Right atrium auricular region (tissue), 2 donors: Measurements from ENCODE around the gene BBS12. TPM values are rescaled to one million over a fixed set of nuclear protein-coding genes. Genes with fewer than 3 reads are reported as not detected.
A peak's percentile ranks its signal among the peaks of the same experiment; 100 is the strongest.

ENCODE experiments used
- DNase-seq: peaks from one replicate; pipeline ENCODE4 v3.0.0-alpha.2; 2019; ENCODE audit warnings: low spot score
- H3K27ac ChIP-seq, 2 donors: fragments of 200-600 bp; sonication (generic); 1 replicate in 1 of 2; 2 replicates in 1 of 2; pipeline ENCODE4 v1.5.1; 2016 to 2019
- H3K27me3 ChIP-seq, 2 donors: fragments of 200-600 bp; sonication (generic); one replicate each; pipeline versions ENCODE4 v1.5.1 to v1.6.0; 2017 to 2019
- H3K36me3 ChIP-seq: fragments of 200-600 bp; sonication (generic); one replicate; pipeline ENCODE4 v1.5.1; 2016
- H3K4me1 ChIP-seq, 2 donors: fragments of 200-600 bp; sonication (generic); one replicate each; pipeline versions ENCODE4 v1.5.1 to v1.6.0; 2017 to 2019
- H3K4me3 ChIP-seq, 2 donors: fragments of 200-600 bp; sonication (generic); 1 replicate in 1 of 2; 2 replicates in 1 of 2; pipeline ENCODE4 v1.5.1; 2017 to 2019; ENCODE audit warnings: mild to moderate bottlenecking in 1 of 2, moderate library complexity in 1 of 2
- H3K9me3 ChIP-seq, 2 donors: fragments of 200-600 bp; sonication (generic); one replicate each; pipeline ENCODE4 v1.5.1; 2019
- total RNA-seq, 2 donors: library from RNA; depleted of rRNA; stranded (reverse); fragments of >200 nt; gene quantifications; one replicate each; pipeline ENCODE4 v1.1.0, GENCODE V29; 2016
- TF ChIP-seq, protein P1 (sequence below), 2 donors: fragments of 200-600 bp; sonication (generic); IDR thresholded peaks; one replicate each; pipeline ENCODE4 v1.5.1; 2019; ENCODE audit warnings: antibody characterized with exemption in 2 of 2

The BBS12 gene
- total RNA-seq, 2 donors from 2014 or later: 5.9 to 10.2 TPM

- H3K27me3 ChIP-seq: no peaks in the 10 kb centered on the region
- H3K4me1 ChIP-seq: peaks cover 0 to 23% of the 10 kb centered on the region in 2 donors
- H3K36me3 ChIP-seq: no peaks in the 10 kb centered on the region
- no peak for DNase-seq
- H3K27ac ChIP-seq: no peak overlapping the region
- TF ChIP-seq, protein P1, sequence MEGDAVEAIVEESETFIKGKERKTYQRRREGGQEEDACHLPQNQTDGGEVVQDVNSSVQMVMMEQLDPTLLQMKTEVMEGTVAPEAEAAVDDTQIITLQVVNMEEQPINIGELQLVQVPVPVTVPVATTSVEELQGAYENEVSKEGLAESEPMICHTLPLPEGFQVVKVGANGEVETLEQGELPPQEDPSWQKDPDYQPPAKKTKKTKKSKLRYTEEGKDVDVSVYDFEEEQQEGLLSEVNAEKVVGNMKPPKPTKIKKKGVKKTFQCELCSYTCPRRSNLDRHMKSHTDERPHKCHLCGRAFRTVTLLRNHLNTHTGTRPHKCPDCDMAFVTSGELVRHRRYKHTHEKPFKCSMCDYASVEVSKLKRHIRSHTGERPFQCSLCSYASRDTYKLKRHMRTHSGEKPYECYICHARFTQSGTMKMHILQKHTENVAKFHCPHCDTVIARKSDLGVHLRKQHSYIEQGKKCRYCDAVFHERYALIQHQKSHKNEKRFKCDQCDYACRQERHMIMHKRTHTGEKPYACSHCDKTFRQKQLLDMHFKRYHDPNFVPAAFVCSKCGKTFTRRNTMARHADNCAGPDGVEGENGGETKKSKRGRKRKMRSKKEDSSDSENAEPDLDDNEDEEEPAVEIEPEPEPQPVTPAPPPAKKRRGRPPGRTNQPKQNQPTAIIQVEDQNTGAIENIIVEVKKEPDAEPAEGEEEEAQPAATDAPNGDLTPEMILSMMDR (IDR thresholded peaks at IDR 0.05): no peak
- H3K9me3 ChIP-seq: no peaks in the 10 kb centered on the region
- H3K4me3 ChIP-seq: no peak overlapping the region
These were observed 40.5 kb upstream of the BBS12 start for GRCh38 chr4:122691988-122692387.

DNA sequence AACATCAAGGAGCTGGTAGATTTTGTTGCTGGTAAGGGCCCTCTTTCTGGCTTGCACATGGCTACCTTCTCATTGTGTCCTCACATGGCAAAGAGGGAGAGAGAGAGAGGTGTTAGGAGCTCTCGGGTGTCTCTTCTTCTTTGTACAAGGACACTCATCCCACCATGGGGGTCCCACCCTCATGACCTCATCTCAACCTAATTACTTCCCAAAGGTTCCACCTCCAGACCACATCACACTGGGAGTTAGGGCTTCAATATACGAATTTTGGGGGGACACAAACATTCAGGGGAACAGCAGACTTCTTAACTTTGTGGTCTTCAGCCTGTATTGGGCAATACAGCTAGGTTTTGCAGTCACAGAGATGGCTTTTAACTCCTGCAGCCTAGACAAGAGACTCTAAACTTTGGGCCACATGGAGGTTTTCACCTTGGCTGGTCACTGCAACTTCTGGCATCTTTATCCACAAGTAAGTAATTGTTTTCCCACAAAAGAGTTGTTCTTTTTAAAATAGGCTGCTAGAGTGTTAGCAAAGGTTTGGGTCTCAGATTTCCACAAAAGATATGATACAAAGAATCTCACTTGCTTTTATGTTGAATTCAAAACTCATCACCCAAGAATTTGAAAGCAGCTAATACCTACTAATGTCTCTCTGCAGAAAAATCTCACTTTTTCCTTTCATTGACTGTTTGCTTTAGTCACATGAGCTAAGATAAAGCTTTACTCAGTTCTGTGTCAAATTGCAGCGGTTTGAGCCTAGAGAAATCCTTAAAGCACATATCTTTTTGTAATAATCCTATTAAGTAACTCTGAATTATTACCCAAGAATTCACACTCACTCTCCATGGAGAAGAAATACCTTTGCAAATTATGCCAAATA is 39.6 kb upstream of the BBS12 start:
- Histone ChIP-seq H3K4me3 (no peak overlapping the region), H3K27ac (no peak overlapping the region), H3K9me3 (no peaks in the 10 kb centered on the region), H3K27me3 (no peaks in the 10 kb centered on the region), H3K4me1 (peaks cover 0 to 20% of the 10 kb centered on the region in 2 donors), H3K36me3 (no peaks in the 10 kb centered on the region)
- TF ChIP-seq, protein P1 (IDR thresholded peaks at IDR 0.05): no peak
- no peak for DNase-seq

DNA sequence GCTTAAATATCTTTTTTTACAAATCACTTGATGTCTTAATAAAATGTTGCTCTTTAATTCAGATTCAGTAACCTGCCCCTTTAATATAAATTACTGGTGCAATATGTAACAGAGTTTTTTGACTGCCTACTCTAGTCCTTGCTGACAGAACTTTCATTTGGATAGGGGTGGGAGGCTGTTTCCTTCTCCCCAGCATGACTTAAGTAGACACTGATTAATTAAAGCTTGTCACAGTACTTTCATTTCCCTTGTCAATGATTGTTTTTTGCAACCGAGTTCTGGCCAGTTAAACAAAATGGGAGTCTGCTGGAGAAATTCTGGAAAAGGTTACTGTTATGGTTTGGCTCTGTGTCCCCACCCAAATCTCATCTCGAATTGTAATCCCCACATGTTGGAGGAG is 37.3 kb upstream of the BBS12 start:
- no peaks in the 10 kb centered on the region for H3K9me3 ChIP-seq
- TF ChIP-seq, protein P1 (IDR thresholded peaks at IDR 0.05): no peak
- H3K4me1 ChIP-seq: no peaks in the 10 kb centered on the region
- H3K27ac ChIP-seq: no peak overlapping the region
- H3K4me3 ChIP-seq: no peak overlapping the region
- H3K36me3 ChIP-seq: no peaks in the 10 kb centered on the region
- no peaks in the 10 kb centered on the region for H3K27me3 ChIP-seq
- no peak for DNase-seq

DNA sequence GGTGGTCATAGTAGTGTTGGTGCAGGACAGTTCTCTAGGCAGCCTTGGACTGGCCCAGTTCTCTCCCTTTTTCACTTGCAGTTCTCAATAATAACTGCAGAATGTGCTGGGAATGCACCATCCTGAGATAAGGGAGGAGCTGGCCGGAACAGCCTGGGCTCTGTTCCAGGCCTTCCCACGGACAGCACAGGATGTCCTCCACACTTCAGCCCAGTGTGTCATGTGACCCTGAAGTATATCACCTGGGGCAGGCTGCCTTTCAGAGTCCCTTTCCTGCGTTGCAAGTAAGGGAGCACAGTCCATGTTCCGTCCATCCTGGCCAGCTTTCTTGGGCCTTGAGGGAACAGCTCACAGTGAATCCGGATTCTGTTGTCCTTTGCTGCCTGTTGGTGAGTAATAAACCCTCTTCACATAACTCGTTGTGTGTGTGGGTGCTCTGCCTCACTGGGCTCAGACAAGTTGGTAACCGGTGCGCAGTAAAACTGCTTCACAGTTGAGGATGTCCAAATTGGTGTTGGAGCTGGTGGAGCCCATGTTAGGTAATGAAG is 32.3 kb upstream of the BBS12 start:
- H3K27me3 ChIP-seq: no peaks in the 10 kb centered on the region
- TF ChIP-seq, protein P1 (IDR thresholded peaks at IDR 0.05): no peak
- no peaks in the 10 kb centered on the region for H3K9me3 ChIP-seq
- H3K4me1 ChIP-seq: peaks cover 0 to 4% of the 10 kb centered on the region in 2 donors
- peak overlapping the region; percentile 58 to 75 for H3K27ac ChIP-seq
- DNase-seq: peak; percentile 72
- H3K4me3 ChIP-seq: peak overlapping the region; percentile 38 to 42
- no peaks in the 10 kb centered on the region for H3K36me3 ChIP-seq

GRCh38 chr4:122701061-122701460 is 31.4 kb upstream of the BBS12 start:
- peak overlapping the region; percentile 58 to 75 for H3K27ac ChIP-seq
- H3K4me3 ChIP-seq: peak overlapping the region; percentile 38 to 42
- TF ChIP-seq, protein P1 (IDR thresholded peaks at IDR 0.05): no peak
- H3K36me3 ChIP-seq: no peaks in the 10 kb centered on the region
- H3K4me1 ChIP-seq: peaks cover 0 to 9% of the 10 kb centered on the region in 2 donors
- H3K27me3 ChIP-seq: no peaks in the 10 kb centered on the region
- DNase-seq: no peak
- no peaks in the 10 kb centered on the region for H3K9me3 ChIP-seq
